ENCODE results near the gene GCNT2.

The GCNT2 gene

DNA sequence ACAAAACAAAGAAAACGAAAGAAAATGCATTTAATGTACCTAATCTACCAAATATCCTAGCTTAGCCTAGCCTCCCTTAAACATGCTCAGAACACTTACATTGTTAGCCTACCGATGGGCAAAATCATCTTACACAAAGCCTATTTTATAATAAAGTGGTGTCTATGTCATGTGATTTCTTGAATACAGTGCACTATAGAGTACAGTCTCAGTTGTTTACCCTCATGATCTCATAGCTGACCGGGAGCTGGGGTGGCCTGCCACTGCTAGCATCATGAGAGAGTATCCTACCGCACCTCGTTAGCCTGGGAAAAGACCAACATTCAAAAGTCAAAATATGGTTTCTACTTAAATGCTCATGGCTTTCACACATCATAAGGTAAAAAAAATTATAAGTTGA, 16.6 kb downstream of the GCNT2 start:
- Histone ChIP-seq H2AFZ (no peak overlapping the region), H3K27me3 (ENCODE audit: control insufficient read depth, insufficient read depth, low read length) (no peaks in the 10 kb centered on the region), H3K9ac (no peak overlapping the region), H3K4me2 (ENCODE audit: low read length) (no peak overlapping the region), H3K9me3 (ENCODE audit: control insufficient read depth, low read length) (no peaks in the 10 kb centered on the region), H3K27ac (no peak overlapping the region), H3K79me2 (no peaks in the 10 kb centered on the region), H3K4me1 (no peaks in the 10 kb centered on the region), H3K36me3 (ENCODE audit: control insufficient read depth, insufficient read depth, low read length) (no peaks in the 10 kb centered on the region), H3K4me3 (ENCODE audit: low read depth, low read length) (no peak overlapping the region)
- TF ChIP-seq, protein P1, sequence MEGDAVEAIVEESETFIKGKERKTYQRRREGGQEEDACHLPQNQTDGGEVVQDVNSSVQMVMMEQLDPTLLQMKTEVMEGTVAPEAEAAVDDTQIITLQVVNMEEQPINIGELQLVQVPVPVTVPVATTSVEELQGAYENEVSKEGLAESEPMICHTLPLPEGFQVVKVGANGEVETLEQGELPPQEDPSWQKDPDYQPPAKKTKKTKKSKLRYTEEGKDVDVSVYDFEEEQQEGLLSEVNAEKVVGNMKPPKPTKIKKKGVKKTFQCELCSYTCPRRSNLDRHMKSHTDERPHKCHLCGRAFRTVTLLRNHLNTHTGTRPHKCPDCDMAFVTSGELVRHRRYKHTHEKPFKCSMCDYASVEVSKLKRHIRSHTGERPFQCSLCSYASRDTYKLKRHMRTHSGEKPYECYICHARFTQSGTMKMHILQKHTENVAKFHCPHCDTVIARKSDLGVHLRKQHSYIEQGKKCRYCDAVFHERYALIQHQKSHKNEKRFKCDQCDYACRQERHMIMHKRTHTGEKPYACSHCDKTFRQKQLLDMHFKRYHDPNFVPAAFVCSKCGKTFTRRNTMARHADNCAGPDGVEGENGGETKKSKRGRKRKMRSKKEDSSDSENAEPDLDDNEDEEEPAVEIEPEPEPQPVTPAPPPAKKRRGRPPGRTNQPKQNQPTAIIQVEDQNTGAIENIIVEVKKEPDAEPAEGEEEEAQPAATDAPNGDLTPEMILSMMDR (IDR thresholded peaks at IDR 0.05): no peak

DNA sequence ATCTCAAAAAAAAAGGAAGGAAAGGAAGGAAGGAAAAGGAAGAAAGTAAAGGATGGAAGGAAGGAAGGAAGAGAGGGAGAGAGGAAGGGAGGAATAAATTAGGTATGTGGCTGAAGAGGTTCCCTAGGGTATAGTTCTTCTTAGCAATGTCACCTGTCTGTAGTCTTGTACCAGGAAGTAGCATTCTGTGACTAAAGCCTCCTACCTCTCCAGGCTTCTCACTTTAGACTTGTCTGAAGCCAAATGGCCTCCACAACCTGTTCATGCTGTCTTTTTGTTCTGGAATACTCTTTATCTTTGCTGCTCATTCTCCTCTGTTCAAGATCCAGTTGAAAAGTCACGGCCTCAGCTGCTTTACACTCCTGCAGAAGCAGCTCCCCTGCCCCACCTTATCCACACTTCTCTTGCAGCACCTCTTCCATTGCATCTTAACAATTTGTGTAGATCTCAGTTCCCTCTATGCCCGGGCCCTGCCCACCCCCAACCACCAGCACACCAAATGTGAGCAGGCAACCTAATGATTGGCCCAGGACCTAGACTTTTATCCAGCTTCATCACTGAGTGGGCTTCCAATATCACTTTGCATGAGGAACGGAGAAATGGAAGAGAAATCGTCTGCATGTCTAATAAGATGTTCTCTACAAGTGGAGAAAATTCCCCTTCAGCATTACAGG, 19.1 kb downstream of the GCNT2 start:
- H3K27ac ChIP-seq: no peak overlapping the region
- H3K4me2 ChIP-seq (ENCODE audit: low read length): no peak overlapping the region

DNA sequence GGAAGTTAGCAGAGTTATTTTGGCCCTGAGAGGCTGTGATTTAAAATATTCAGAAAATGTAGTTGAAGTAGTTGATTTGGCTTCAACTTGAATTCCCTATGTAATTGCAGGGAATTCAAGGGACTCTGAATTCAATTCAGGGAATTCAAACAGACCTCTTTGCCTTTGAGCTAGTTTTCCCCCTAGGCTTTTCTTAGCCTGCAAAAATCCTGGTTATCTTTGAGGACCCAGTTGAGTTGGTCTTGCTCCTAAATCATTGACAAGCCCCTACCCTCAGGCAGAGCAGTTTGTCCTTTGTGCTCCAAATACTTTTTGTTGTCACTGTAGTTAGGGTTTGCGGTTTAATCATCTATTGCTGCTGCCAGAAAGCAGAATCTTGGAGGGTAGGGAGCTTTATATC, 20.4 kb downstream of the GCNT2 start:
- H2AFZ ChIP-seq: no peak overlapping the region
- no peaks in the 10 kb centered on the region for H3K79me2 ChIP-seq
- no peak overlapping the region for H3K4me2 ChIP-seq (ENCODE audit: low read length)
- no peak overlapping the region for H3K4me3 ChIP-seq (ENCODE audit: low read depth, low read length)
- no peak overlapping the region for H3K9ac ChIP-seq
- no peaks in the 10 kb centered on the region for H3K36me3 ChIP-seq (ENCODE audit: control insufficient read depth, insufficient read depth, low read length)
- TF ChIP-seq, protein P1 (IDR thresholded peaks at IDR 0.05): no peak
- no peaks in the 10 kb centered on the region for H3K27me3 ChIP-seq (ENCODE audit: control insufficient read depth, insufficient read depth, low read length)
- H3K4me1 ChIP-seq: no peaks in the 10 kb centered on the region
- no peaks in the 10 kb centered on the region for H3K9me3 ChIP-seq (ENCODE audit: control insufficient read depth, low read length)
- no peak overlapping the region for H3K27ac ChIP-seq

More for the DNA sequence above, 19.1 kb downstream of the GCNT2 start:
- TF ChIP-seq, protein P1 (IDR thresholded peaks at IDR 0.05): no peak
- no peaks in the 10 kb centered on the region for H3K9me3 ChIP-seq (ENCODE audit: control insufficient read depth, low read length)
- H3K36me3 ChIP-seq (ENCODE audit: control insufficient read depth, insufficient read depth, low read length): no peaks in the 10 kb centered on the region
- no peaks in the 10 kb centered on the region for H3K27me3 ChIP-seq (ENCODE audit: control insufficient read depth, insufficient read depth, low read length)
- H3K4me1 ChIP-seq: no peaks in the 10 kb centered on the region
- H3K79me2 ChIP-seq: no peaks in the 10 kb centered on the region
- no peak overlapping the region for H2AFZ ChIP-seq
- no peak overlapping the region for H3K9ac ChIP-seq
- H3K4me3 ChIP-seq (ENCODE audit: low read depth, low read length): no peak overlapping the region

DNA sequence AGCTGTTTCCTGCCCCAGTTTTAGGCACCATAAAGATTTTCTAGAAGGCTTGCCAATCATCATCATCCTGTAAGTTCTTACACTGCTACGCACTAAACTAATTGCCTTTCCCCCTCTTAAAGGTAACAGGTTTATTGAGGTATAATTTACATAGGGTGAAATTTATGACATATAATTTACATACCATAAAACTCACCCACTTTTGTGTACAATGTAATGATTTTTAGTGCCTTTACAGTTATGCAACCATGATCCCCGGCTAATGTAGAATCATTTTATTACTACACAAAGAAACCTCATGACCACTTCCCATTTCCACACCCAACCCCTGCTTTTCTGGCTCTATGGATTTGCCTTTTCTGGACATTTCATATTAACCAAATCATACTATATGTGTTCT, 21.1 kb downstream of the GCNT2 start:
- TF ChIP-seq, protein P1 (IDR thresholded peaks at IDR 0.05): no peak
- H3K4me1 ChIP-seq: no peaks in the 10 kb centered on the region
- H3K4me2 ChIP-seq (ENCODE audit: low read length): no peak overlapping the region
- no peaks in the 10 kb centered on the region for H3K36me3 ChIP-seq (ENCODE audit: control insufficient read depth, insufficient read depth, low read length)
- H3K27ac ChIP-seq: no peak overlapping the region
- no peaks in the 10 kb centered on the region for H3K79me2 ChIP-seq
- H2AFZ ChIP-seq: no peak overlapping the region
- H3K9ac ChIP-seq: no peak overlapping the region
- no peak overlapping the region for H3K4me3 ChIP-seq (ENCODE audit: low read depth, low read length)
- no peaks in the 10 kb centered on the region for H3K9me3 ChIP-seq (ENCODE audit: control insufficient read depth, low read length)
- H3K27me3 ChIP-seq (ENCODE audit: control insufficient read depth, insufficient read depth, low read length): no peaks in the 10 kb centered on the region

DNA sequence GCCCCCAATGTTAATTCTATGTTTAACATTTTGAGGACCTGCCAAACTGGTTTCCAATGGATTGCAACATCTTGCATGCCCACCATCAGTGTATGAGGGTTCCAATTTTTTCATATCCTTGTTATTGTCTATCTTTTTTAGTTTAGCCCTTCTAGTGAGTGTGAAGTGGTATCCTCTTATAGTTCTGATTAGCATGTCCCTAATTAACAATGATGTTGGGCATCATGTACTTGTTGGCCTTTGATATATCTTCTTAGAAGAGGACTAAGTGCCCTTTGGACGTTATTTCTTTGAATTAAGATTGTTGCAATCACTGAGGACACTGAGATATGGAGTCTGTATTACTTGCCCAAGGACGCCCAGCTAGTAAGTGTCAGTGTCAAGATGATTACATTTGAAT, 22.3 kb downstream of the GCNT2 start:
- Histone ChIP-seq H3K79me2 (no peaks in the 10 kb centered on the region), H3K9me3 (ENCODE audit: control insufficient read depth, low read length) (no peaks in the 10 kb centered on the region), H2AFZ (no peak overlapping the region), H3K4me2 (ENCODE audit: low read length) (no peak overlapping the region), H3K27me3 (ENCODE audit: control insufficient read depth, insufficient read depth, low read length) (no peaks in the 10 kb centered on the region), H3K36me3 (ENCODE audit: control insufficient read depth, insufficient read depth, low read length) (no peaks in the 10 kb centered on the region), H3K4me3 (ENCODE audit: low read depth, low read length) (no peak overlapping the region), H3K4me1 (no peaks in the 10 kb centered on the region), H3K27ac (no peak overlapping the region), H3K9ac (no peak overlapping the region)
- TF ChIP-seq, protein P1 (IDR thresholded peaks at IDR 0.05): no peak

Data from parathyroid adenoma (tissue), 2 donors.